Right atrium auricular region (tissue), 2 donors: ENCODE data around the gene ANKS1B. TPM values are rescaled to one million over a fixed set of nuclear protein-coding genes. Genes with fewer than 3 reads are reported as not detected.

Source experiments
- DNase-seq: peaks from one replicate; pipeline ENCODE4 v3.0.0-alpha.2; 2019; ENCODE audit warnings: low spot score
- H3K27ac ChIP-seq, 2 donors: fragments of 200-600 bp; sonication (generic); 1 replicate in 1 of 2; 2 replicates in 1 of 2; pipeline ENCODE4 v1.5.1; 2016 to 2019
- H3K27me3 ChIP-seq, 2 donors: fragments of 200-600 bp; sonication (generic); one replicate each; pipeline versions ENCODE4 v1.5.1 to v1.6.0; 2017 to 2019
- H3K36me3 ChIP-seq: fragments of 200-600 bp; sonication (generic); one replicate; pipeline ENCODE4 v1.5.1; 2016
- H3K4me1 ChIP-seq, 2 donors: fragments of 200-600 bp; sonication (generic); one replicate each; pipeline versions ENCODE4 v1.5.1 to v1.6.0; 2017 to 2019
- H3K4me3 ChIP-seq, 2 donors: fragments of 200-600 bp; sonication (generic); 1 replicate in 1 of 2; 2 replicates in 1 of 2; pipeline ENCODE4 v1.5.1; 2017 to 2019; ENCODE audit warnings: mild to moderate bottlenecking in 1 of 2, moderate library complexity in 1 of 2
- H3K9me3 ChIP-seq, 2 donors: fragments of 200-600 bp; sonication (generic); one replicate each; pipeline ENCODE4 v1.5.1; 2019
- CTCF ChIP-seq, 2 donors: fragments of 200-600 bp; sonication (generic); IDR thresholded peaks; one replicate each; pipeline ENCODE4 v1.5.1; 2019; ENCODE audit warnings: antibody characterized with exemption in 2 of 2
- total RNA-seq, 2 donors: library from RNA; depleted of rRNA; stranded (reverse); fragments of >200 nt; gene quantifications; one replicate each; pipeline ENCODE4 v1.1.0, GENCODE V29; 2016

ANKS1B gene
- total RNA-seq, 2 donors from 2014 or later, result 2.4 to 3.1 TPM

- Histone ChIP-seq H3K27ac (no peak overlapping the region), H3K4me3 (no peak overlapping the region), H3K9me3 (peaks cover 0 to 8% of the 10 kb centered on the region in 2 donors), H3K27me3 (no peaks in the 10 kb centered on the region), H3K36me3 (no peaks in the 10 kb centered on the region), H3K4me1 (no peaks in the 10 kb centered on the region)
- no peak for TF ChIP-seq CTCF (IDR thresholded peaks at IDR 0.05)
- no peak for DNase-seq
Observed at GRCh38 chr12:99977550-99977949, 7.2 kb downstream of the ANKS1B start.

GRCh38 chr12:99976762-99977161, 8.0 kb downstream of the ANKS1B start:
- H3K27me3 ChIP-seq, result no peaks in the 10 kb centered on the region
- no peaks in the 10 kb centered on the region for H3K4me1 ChIP-seq
- no peak overlapping the region for H3K27ac ChIP-seq
- H3K36me3 ChIP-seq, result no peaks in the 10 kb centered on the region
- DNase-seq, result no peak
- no peak for TF ChIP-seq CTCF (IDR thresholded peaks at IDR 0.05)
- H3K4me3 ChIP-seq, result no peak overlapping the region
- H3K9me3 ChIP-seq, result peaks cover 0 to 10% of the 10 kb centered on the region in 2 donors

GRCh38 chr12:99975321-99975720, 9.4 kb downstream of the ANKS1B start:
- Histone ChIP-seq H3K9me3 (peaks cover 0 to 10% of the 10 kb centered on the region in 2 donors), H3K27me3 (no peaks in the 10 kb centered on the region), H3K27ac (no peak overlapping the region), H3K4me3 (no peak overlapping the region), H3K4me1 (no peaks in the 10 kb centered on the region), H3K36me3 (no peaks in the 10 kb centered on the region)
- no peak for TF ChIP-seq CTCF (IDR thresholded peaks at IDR 0.05)
- DNase-seq, result no peak

- Histone ChIP-seq H3K36me3 (no peaks in the 10 kb centered on the region), H3K27ac (no peak overlapping the region), H3K4me1 (no peaks in the 10 kb centered on the region), H3K4me3 (no peak overlapping the region), H3K9me3 (peaks cover 0 to 10% of the 10 kb centered on the region in 2 donors), H3K27me3 (no peaks in the 10 kb centered on the region)
- no peak for TF ChIP-seq CTCF (IDR thresholded peaks at IDR 0.05)
- no peak for DNase-seq
Observed at GRCh38 chr12:99974146-99974545, 10.6 kb downstream of the ANKS1B start.

GRCh38 chr12:99966429-99966828, 18.3 kb downstream of the ANKS1B start:
- no peaks in the 10 kb centered on the region for H3K4me1 ChIP-seq
- DNase-seq, result no peak

More at GRCh38 chr12:99966429-99966828, 18.3 kb downstream of the ANKS1B start:
- H3K27me3 ChIP-seq, result no peaks in the 10 kb centered on the region
- H3K4me3 ChIP-seq, result no peak overlapping the region
- TF ChIP-seq CTCF (IDR thresholded peaks at IDR 0.05), result no peak
- no peaks in the 10 kb centered on the region for H3K9me3 ChIP-seq
- no peaks in the 10 kb centered on the region for H3K36me3 ChIP-seq
- H3K27ac ChIP-seq, result no peak overlapping the region
